Measurements from ENCODE around the gene IFTAP. TPM values are rescaled to one million over a fixed set of nuclear protein-coding genes. Genes with fewer than 3 reads are reported as not detected.

Gene IFTAP
- total RNA-seq, 1 experiment from 2014 or later: 4.1 TPM

DNA sequence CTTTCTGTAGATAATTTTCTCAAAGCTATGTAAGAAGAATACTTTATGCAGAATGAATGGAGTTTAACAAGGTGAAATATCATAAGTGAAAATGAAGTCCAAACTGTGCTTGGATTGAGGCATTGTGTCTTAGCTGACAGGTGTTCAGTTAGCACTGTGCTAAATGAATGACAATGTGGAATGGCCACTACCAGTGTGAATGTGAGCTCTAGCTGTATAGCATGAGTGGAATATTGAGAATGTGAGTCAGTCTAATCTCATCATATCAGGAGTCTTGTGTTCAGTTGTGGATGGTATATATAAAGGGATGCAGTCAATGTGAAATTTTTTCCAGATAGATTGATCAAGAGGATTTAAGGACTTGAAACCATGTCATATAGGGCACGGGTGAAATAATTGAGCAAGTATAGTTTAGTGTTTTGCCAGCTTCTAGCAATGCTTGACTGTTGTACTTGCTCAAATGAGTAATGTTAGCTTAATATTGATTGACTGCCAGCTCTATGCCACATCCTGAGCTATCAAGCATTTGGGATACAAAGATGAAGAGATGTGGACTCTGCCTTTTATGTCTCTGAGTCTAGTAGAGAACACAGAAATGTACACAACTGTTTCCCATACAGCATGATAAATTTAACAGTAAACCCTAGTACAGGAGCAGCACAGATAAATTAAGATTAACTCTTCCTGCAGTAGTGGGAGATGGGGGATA is 14.3 kb downstream of the IFTAP start:
- ATAC-seq: no peak
- Mint-ChIP-seq H3K9me3 (peaks cover 73% of the 10 kb centered on the region), H3K36me3 (peaks cover 45% of the 10 kb centered on the region), H3K27me3 (ENCODE audit: low read depth) (no peaks in the 10 kb centered on the region; the same call in 1 of the 2 replicates), H3K27ac (no peak overlapping the region), H3K4me1 (no peaks in the 10 kb centered on the region), H3K4me3 (no peak overlapping the region)
- ChIA-PET POLR2A (no interaction called here), CTCF (no interaction called here)
- DNase-seq (ENCODE audit: low spot score): no peak
- TF ChIP-seq, protein P1, sequence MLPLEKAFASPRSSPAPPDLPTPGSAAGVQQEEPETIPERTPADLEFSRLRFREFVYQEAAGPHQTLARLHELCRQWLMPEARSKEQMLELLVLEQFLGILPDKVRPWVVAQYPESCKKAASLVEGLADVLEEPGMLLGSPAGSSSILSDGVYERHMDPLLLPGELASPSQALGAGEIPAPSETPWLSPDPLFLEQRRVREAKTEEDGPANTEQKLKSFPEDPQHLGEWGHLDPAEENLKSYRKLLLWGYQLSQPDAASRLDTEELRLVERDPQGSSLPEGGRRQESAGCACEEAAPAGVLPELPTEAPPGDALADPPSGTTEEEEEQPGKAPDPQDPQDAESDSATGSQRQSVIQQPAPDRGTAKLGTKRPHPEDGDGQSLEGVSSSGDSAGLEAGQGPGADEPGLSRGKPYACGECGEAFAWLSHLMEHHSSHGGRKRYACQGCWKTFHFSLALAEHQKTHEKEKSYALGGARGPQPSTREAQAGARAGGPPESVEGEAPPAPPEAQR (CRISPR knock-in tag; IDR thresholded peaks at IDR 0.05): no peak
- TF ChIP-seq, protein P2, sequence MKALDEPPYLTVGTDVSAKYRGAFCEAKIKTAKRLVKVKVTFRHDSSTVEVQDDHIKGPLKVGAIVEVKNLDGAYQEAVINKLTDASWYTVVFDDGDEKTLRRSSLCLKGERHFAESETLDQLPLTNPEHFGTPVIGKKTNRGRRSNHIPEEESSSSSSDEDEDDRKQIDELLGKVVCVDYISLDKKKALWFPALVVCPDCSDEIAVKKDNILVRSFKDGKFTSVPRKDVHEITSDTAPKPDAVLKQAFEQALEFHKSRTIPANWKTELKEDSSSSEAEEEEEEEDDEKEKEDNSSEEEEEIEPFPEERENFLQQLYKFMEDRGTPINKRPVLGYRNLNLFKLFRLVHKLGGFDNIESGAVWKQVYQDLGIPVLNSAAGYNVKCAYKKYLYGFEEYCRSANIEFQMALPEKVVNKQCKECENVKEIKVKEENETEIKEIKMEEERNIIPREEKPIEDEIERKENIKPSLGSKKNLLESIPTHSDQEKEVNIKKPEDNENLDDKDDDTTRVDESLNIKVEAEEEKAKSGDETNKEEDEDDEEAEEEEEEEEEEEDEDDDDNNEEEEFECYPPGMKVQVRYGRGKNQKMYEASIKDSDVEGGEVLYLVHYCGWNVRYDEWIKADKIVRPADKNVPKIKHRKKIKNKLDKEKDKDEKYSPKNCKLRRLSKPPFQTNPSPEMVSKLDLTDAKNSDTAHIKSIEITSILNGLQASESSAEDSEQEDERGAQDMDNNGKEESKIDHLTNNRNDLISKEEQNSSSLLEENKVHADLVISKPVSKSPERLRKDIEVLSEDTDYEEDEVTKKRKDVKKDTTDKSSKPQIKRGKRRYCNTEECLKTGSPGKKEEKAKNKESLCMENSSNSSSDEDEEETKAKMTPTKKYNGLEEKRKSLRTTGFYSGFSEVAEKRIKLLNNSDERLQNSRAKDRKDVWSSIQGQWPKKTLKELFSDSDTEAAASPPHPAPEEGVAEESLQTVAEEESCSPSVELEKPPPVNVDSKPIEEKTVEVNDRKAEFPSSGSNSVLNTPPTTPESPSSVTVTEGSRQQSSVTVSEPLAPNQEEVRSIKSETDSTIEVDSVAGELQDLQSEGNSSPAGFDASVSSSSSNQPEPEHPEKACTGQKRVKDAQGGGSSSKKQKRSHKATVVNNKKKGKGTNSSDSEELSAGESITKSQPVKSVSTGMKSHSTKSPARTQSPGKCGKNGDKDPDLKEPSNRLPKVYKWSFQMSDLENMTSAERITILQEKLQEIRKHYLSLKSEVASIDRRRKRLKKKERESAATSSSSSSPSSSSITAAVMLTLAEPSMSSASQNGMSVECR (CRISPR knock-in tag; IDR thresholded peaks at IDR 0.05; ENCODE audit: borderline replicate concordance): no peak
- TF ChIP-seq SOX15 (CRISPR knock-in tag; IDR thresholded peaks at IDR 0.05) (no peak), EMX1 (CRISPR knock-in tag; IDR thresholded peaks at IDR 0.05) (no peak), ZNF671 (CRISPR knock-in tag; IDR thresholded peaks at IDR 0.05) (no peak), GABPB1 (CRISPR knock-in tag; IDR thresholded peaks at IDR 0.05) (no peak)
- TF ChIP-seq, protein P3, sequence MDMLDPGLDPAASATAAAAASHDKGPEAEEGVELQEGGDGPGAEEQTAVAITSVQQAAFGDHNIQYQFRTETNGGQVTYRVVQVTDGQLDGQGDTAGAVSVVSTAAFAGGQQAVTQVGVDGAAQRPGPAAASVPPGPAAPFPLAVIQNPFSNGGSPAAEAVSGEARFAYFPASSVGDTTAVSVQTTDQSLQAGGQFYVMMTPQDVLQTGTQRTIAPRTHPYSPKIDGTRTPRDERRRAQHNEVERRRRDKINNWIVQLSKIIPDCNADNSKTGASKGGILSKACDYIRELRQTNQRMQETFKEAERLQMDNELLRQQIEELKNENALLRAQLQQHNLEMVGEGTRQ (CRISPR knock-in tag; IDR thresholded peaks at IDR 0.05): no peak

DNA sequence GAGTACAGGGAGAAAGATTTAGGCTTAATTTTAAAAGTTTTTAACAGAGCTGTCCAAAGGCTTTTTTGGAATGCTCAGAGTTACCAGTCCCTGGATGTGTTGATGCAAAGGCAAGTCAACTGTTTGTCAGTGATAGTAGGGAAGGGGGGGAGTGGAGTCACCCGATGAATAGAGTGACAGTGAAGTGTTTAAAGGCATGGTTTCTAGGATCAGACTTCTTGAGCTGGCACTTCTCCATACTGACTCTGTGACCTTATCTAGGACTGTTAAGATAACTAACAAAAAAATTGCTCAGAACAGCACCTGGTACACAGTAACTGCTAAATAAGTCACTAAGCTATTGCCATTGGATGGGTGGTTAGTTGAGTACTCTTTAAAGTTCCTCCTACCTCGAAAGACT is 15.1 kb downstream of the IFTAP start:
- H3K36me3 Mint-ChIP-seq: peaks cover 39% of the 10 kb centered on the region
- H3K27ac Mint-ChIP-seq: no peak overlapping the region
- CTCF ChIA-PET: no interaction called here
- TF ChIP-seq OVOL2 (CRISPR knock-in tag; IDR thresholded peaks at IDR 0.05; ENCODE audit: borderline replicate concordance) (no peak), ZBTB21 (CRISPR knock-in tag; IDR thresholded peaks at IDR 0.05; ENCODE audit: borderline replicate concordance) (no peak), ZNF671 (CRISPR knock-in tag; IDR thresholded peaks at IDR 0.05) (no peak), TEAD4 (CRISPR knock-in tag; IDR thresholded peaks at IDR 0.05) (no peak), JAZF1 (CRISPR knock-in tag; IDR thresholded peaks at IDR 0.05) (no peak), FOXP1 (CRISPR knock-in tag; IDR thresholded peaks at IDR 0.05; ENCODE audit: borderline replicate concordance) (no peak), SP1 (CRISPR knock-in tag; conservative IDR thresholded peaks at IDR 0.05) (no peak), JUN (CRISPR knock-in tag; IDR thresholded peaks at IDR 0.05) (no peak), GRHL2 (CRISPR knock-in tag; IDR thresholded peaks at IDR 0.05; ENCODE audit: insufficient replicate concordance, severe bottlenecking) (no peak)
- TF ChIP-seq, protein P4, sequence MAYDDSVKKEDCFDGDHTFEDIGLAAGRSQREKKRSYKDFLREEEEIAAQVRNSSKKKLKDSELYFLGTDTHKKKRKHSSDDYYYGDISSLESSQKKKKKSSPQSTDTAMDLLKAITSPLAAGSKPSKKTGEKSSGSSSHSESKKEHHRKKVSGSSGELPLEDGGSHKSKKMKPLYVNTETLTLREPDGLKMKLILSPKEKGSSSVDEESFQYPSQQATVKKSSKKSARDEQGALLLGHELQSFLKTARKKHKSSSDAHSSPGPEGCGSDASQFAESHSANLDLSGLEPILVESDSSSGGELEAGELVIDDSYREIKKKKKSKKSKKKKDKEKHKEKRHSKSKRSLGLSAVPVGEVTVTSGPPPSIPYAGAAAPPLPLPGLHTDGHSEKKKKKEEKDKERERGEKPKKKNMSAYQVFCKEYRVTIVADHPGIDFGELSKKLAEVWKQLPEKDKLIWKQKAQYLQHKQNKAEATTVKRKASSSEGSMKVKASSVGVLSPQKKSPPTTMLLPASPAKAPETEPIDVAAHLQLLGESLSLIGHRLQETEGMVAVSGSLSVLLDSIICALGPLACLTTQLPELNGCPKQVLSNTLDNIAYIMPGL (CRISPR knock-in tag; IDR thresholded peaks at IDR 0.05): no peak
- TF ChIP-seq, protein P2 (CRISPR knock-in tag; IDR thresholded peaks at IDR 0.05; ENCODE audit: borderline replicate concordance): no peak
- TF ChIP-seq, protein P5, sequence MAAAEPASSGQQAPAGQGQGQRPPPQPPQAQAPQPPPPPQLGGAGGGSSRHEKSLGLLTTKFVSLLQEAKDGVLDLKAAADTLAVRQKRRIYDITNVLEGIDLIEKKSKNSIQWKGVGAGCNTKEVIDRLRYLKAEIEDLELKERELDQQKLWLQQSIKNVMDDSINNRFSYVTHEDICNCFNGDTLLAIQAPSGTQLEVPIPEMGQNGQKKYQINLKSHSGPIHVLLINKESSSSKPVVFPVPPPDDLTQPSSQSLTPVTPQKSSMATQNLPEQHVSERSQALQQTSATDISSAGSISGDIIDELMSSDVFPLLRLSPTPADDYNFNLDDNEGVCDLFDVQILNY (CRISPR knock-in tag; IDR thresholded peaks at IDR 0.05): no peak
- TF ChIP-seq, protein P6, sequence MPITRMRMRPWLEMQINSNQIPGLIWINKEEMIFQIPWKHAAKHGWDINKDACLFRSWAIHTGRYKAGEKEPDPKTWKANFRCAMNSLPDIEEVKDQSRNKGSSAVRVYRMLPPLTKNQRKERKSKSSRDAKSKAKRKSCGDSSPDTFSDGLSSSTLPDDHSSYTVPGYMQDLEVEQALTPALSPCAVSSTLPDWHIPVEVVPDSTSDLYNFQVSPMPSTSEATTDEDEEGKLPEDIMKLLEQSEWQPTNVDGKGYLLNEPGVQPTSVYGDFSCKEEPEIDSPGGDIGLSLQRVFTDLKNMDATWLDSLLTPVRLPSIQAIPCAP (CRISPR knock-in tag; IDR thresholded peaks at IDR 0.05): no peak
- H3K9me3 Mint-ChIP-seq: peaks cover 68% of the 10 kb centered on the region
- no peak for ATAC-seq
- no peak overlapping the region for H3K4me3 Mint-ChIP-seq
- no peak for DNase-seq (ENCODE audit: low spot score)
- no peaks in the 10 kb centered on the region for H3K27me3 Mint-ChIP-seq (ENCODE audit: low read depth)
- H3K4me1 Mint-ChIP-seq: no peaks in the 10 kb centered on the region
- POLR2A ChIA-PET: no interaction called here
